Measurements from ENCODE around the gene SRC.

- TF ChIP-seq GABPA (IDR thresholded peaks at IDR 0.05; ENCODE audit: low read depth) (no peak), CTCF (IDR thresholded peaks at IDR 0.05; ENCODE audit: insufficient read depth, low read length) (no peak), POLR2AphosphoS5 (IDR thresholded peaks at IDR 0.05; ENCODE audit: low read depth) (no peak), REST (IDR thresholded peaks at IDR 0.05; ENCODE audit: insufficient replicate concordance, low read depth) (no peak), SPI1 (IDR thresholded peaks at IDR 0.05; ENCODE audit: borderline replicate concordance, low read depth) (no peak)
Measured at GRCh38 chr20:37373020-37373598, 27.2 kb downstream of the SRC start.

All from HL-60 (cell line).